HepG2 (cell line): ENCODE data around the gene ZFP36L2. TPM values are rescaled to one million over a fixed set of nuclear protein-coding genes. Genes with fewer than 3 reads are reported as not detected.

Experiments
- CBX2 ChIP-seq, 2 experiments: fragments of 200-600 bp in 1 of 2; sonication (generic); formaldehyde crosslinking in 1 of 2; IDR thresholded peaks; 2 replicates each; pipeline versions ENCODE4 v1.7.0 to v1.8.1; 2018 to 2022; ENCODE audit warnings: low read depth in 2 of 2, low read length in 1 of 2, mild to moderate bottlenecking in 1 of 2, missing genetic modification reagents in 1 of 2
- CBX5 ChIP-seq: sonication (generic); formaldehyde crosslinking; IDR thresholded peaks from 2 replicates; pipeline ENCODE4 v1.4.0; 2020; ENCODE audit warnings: missing genetic modification reagents, borderline replicate concordance
- CREM ChIP-seq, 2 experiments: sonication (generic) in 1 of 2; formaldehyde crosslinking in 1 of 2; IDR thresholded peaks; 2 replicates each; pipeline versions ENCODE4 v1.4.0 to v1.6.1; 2016 to 2020; ENCODE audit warnings: antibody characterized with exemption in 1 of 2, mild to moderate bottlenecking in 1 of 2, missing genetic modification reagents in 1 of 2
- EEA1 ChIP-seq: sonication (generic); formaldehyde crosslinking; IDR thresholded peaks from 2 replicates; pipeline ENCODE4 v1.5.1; 2020; ENCODE audit warnings: mild to moderate bottlenecking, missing genetic modification reagents, borderline replicate concordance
- FOXK2 ChIP-seq: fragments of 450-650 bp; IDR thresholded peaks from 2 replicates; pipeline ENCODE4 v1.6.1; 2016
- MAFG ChIP-seq: sonication (generic); formaldehyde crosslinking; IDR thresholded peaks from 2 replicates; pipeline ENCODE4 v1.5.1; 2020; ENCODE audit warnings: mild to moderate bottlenecking, missing genetic modification reagents
- MATR3 ChIP-seq: sonication (generic); formaldehyde crosslinking; IDR thresholded peaks from 2 replicates; pipeline ENCODE4 v1.4.0; 2020; ENCODE audit warnings: missing genetic modification reagents
- MYC ChIP-seq: sonication (generic); formaldehyde crosslinking; IDR thresholded peaks from 2 replicates; pipeline ENCODE4 v1.9.0; 2021; ENCODE audit warnings: missing genetic modification reagents, borderline replicate concordance
- NFKBIZ ChIP-seq: IDR thresholded peaks from 2 replicates; pipeline ENCODE4 v1.6.1; 2018; ENCODE audit warnings: missing genetic modification reagents, missing compliant biosample characterization
- NR2C2 ChIP-seq: sonication (generic); formaldehyde crosslinking; IDR thresholded peaks from 2 replicates; pipeline ENCODE4 v1.4.0; 2020; ENCODE audit warnings: missing genetic modification reagents, mild to moderate bottlenecking, moderate library complexity, borderline replicate concordance
- TAF15 ChIP-seq: fragments of 200-400 bp; formaldehyde crosslinking; IDR thresholded peaks from one replicate; pipeline ENCODE4 v1.6.1; 2018; ENCODE audit warnings: mild to moderate bottlenecking, low read depth, low read length; ENCODE audit not compliant: poor library complexity, severe bottlenecking
- ZNF138 ChIP-seq: sonication (generic); formaldehyde crosslinking; IDR thresholded peaks from 2 replicates; pipeline ENCODE4 v1.5.0; 2020; ENCODE audit warnings: mild to moderate bottlenecking, low read depth, missing genetic modification reagents
- ZNF180 ChIP-seq: sonication (generic); formaldehyde crosslinking; IDR thresholded peaks from 2 replicates; pipeline ENCODE4 v1.4.0; 2020; ENCODE audit warnings: low read depth, missing genetic modification reagents, borderline replicate concordance
- ZNF512B ChIP-seq: sonication (generic); formaldehyde crosslinking; IDR thresholded peaks from 2 replicates; pipeline ENCODE4 v1.5.1; 2020; ENCODE audit warnings: missing genetic modification reagents, mild to moderate bottlenecking, borderline replicate concordance
- ZNF674 ChIP-seq: sonication (generic); formaldehyde crosslinking; IDR thresholded peaks from 2 replicates; pipeline ENCODE4 v1.5.0; 2020; ENCODE audit warnings: low read depth, mild to moderate bottlenecking, missing genetic modification reagents
- ZNF737 ChIP-seq: sonication (generic); formaldehyde crosslinking; IDR thresholded peaks from 2 replicates; pipeline ENCODE4 v1.5.0; 2020; ENCODE audit warnings: missing genetic modification reagents, mild to moderate bottlenecking, borderline replicate concordance
- ZNF749 ChIP-seq: sonication (generic); formaldehyde crosslinking; IDR thresholded peaks from 2 replicates; pipeline ENCODE4 v1.8.0; 2022; ENCODE audit warnings: mild to moderate bottlenecking, missing genetic modification reagents, moderate library complexity, borderline replicate concordance
- ZNF75D ChIP-seq: sonication (generic); formaldehyde crosslinking; IDR thresholded peaks from 2 replicates; pipeline ENCODE4 v1.8.1; 2023; ENCODE audit warnings: missing genetic modification reagents, mild to moderate bottlenecking, borderline replicate concordance
- ZNF770 ChIP-seq: sonication (generic); formaldehyde crosslinking; IDR thresholded peaks from 2 replicates; pipeline ENCODE4 v1.5.0; 2020; ENCODE audit warnings: mild to moderate bottlenecking, missing genetic modification reagents
- ZNF878 ChIP-seq: sonication (generic); formaldehyde crosslinking; IDR thresholded peaks from 2 replicates; pipeline ENCODE4 v1.8.1; 2023; ENCODE audit warnings: mild to moderate bottlenecking, missing genetic modification reagents, moderate library complexity
- polyA plus RNA-seq, 8 experiments: library from polyadenylated mRNA; depleted of rRNA in 3 of 8; stranded (reverse) in 7 of 8; unstranded in 1 of 8; fragments of >200 nt; fragmentation: Illumina TruSeq in 4 of 8; extraction: Trizol in 4 of 8; gene quantifications; 2 replicates each; pipeline versions ENCODE4 v1.2.1 to v1.2.3, GENCODE V29; 2011 to 2016; ENCODE audit warnings: low read depth in 4 of 8, missing spikeins in 1 of 8, mixed read lengths in 1 of 8; ENCODE audit not compliant: insufficient read depth in 1 of 8
- total RNA-seq, 5 experiments: library from RNA; depleted of rRNA; stranded (reverse); fragments of >200 nt; fragmentation: Illumina TruSeq; extraction: Trizol; gene quantifications; 2 replicates each; pipeline ENCODE4 v1.2.3, GENCODE V29; 2016; ENCODE audit warnings: low read depth in 1 of 5
- TF ChIP-seq, protein P1 (sequence below): sonication (generic); formaldehyde crosslinking; conservative IDR thresholded peaks from 2 replicates; pipeline ENCODE4 v1.8.0; 2022; ENCODE audit warnings: low read depth, missing genetic modification reagents

Gene ZFP36L2
- total and polyA plus RNA-seq, 2 of the 13 experiments (the other 11 are each of a cell fraction or from before 2014, with no cell fraction given): 11.2 to 21.8 TPM

DNA sequence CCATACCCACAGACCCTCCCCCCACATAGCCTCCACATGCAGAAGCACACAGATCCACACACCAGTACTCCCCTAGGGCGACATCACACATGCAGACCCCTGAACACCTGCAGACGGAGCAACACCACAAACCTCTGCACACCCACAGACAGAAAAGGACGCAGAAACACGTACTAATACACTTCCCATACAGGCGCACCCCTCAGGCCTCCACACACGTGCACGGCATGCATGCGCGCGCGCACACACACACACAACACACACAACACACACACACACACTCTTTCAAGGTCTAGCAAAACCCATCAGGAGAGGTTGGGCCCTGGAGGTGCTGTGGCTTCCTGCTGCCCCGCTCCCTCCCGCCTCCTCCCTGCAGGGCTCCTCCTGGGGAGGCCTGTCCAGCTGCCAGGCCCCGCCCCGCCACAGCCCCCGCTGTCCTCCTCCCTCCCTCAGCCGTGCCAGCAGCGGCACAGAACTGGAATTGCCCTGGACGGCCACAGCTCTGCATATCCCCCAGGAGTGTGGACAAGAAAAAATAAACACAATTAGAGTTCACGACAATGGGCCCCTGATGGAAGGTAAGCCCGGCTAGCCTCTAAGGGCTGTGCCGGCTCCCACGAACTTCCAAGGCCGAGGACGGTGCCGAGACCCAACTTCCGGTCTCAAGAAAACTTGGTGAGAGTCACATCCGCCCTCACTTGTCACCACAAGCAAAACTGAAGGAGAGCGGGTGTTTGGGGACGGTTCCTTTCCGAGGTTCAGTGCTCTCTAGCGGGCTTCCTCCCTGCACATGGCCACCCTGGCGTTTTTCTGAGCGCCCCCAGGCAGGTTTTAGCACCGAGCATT lies 6.8 kb downstream of the ZFP36L2 start (continued):
- TF ChIP-seq ZNF512B (CRISPR knock-in tag): no peak
- no peak for TF ChIP-seq CBX5 (CRISPR knock-in tag)
- TF ChIP-seq MATR3: no peak
- TF ChIP-seq, protein P1, sequence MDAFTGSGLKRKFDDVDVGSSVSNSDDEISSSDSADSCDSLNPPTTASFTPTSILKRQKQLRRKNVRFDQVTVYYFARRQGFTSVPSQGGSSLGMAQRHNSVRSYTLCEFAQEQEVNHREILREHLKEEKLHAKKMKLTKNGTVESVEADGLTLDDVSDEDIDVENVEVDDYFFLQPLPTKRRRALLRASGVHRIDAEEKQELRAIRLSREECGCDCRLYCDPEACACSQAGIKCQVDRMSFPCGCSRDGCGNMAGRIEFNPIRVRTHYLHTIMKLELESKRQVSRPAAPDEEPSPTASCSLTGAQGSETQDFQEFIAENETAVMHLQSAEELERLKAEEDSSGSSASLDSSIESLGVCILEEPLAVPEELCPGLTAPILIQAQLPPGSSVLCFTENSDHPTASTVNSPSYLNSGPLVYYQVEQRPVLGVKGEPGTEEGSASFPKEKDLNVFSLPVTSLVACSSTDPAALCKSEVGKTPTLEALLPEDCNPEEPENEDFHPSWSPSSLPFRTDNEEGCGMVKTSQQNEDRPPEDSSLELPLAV: no peak
- peak; percentile 86 for TF ChIP-seq EEA1 (CRISPR knock-in tag)
- no peak; the same call in 1 of the 2 replicates for TF ChIP-seq ZNF138
- peak; percentile 51 for TF ChIP-seq CREM (IDR thresholded peaks at IDR 0.05)
- 0 out of 2 replicates have a peak, but pooled peaks have one; percentile 2 for TF ChIP-seq CREM (CRISPR knock-in tag; IDR thresholded peaks at IDR 0.05)
- TF ChIP-seq NFKBIZ (CRISPR knock-in tag): peak; percentile 69; the same call in 1 of the 2 replicates
- peak; percentile 46; the same call in 1 of the 2 replicates for TF ChIP-seq NR2C2
- TF ChIP-seq ZNF674 (CRISPR knock-in tag): no peak; the same call in 1 of the 2 replicates
- no peak for TF ChIP-seq ZNF180
- no peak for TF ChIP-seq ZNF878 (CRISPR knock-in tag)
- no peak; the same call in 1 of the 2 replicates for TF ChIP-seq ZNF737
- 0 out of 2 replicates have a peak, but pooled peaks have one; percentile 50 for TF ChIP-seq ZNF75D
- peak; percentile 70 for TF ChIP-seq MYC (CRISPR knock-in tag)
- no peak for TF ChIP-seq MAFG (CRISPR knock-in tag)
- TF ChIP-seq FOXK2: no peak
- TF ChIP-seq ZNF749: peak; percentile 70; the same call in 1 of the 2 replicates
- no peak for TF ChIP-seq CBX2 (IDR thresholded peaks at IDR 0.05; ENCODE audit: low read depth, low read length)
- TF ChIP-seq CBX2 (CRISPR knock-in tag; IDR thresholded peaks at IDR 0.05; ENCODE audit: low read depth): 0 out of 2 replicates have a peak, but pooled peaks have one; percentile 34
- 0 out of 2 replicates have a peak, but pooled peaks have one; percentile 67 for TF ChIP-seq ZNF770
- TF ChIP-seq TAF15: peak; percentile 47
